NT2/D1 (cell line): ENCODE measurements around the gene DNAH17.

Source experiments
- SUZ12 ChIP-seq: IDR thresholded peaks from 2 replicates; pipeline ENCODE4 v1.6.1; 2011; ENCODE audit not compliant: insufficient read length, insufficient read depth; ENCODE audit errors: extremely low read depth
- YY1 ChIP-seq: IDR thresholded peaks from 2 replicates; pipeline ENCODE4 v1.6.1; 2011; ENCODE audit not compliant: insufficient read length, insufficient read depth

DNA sequence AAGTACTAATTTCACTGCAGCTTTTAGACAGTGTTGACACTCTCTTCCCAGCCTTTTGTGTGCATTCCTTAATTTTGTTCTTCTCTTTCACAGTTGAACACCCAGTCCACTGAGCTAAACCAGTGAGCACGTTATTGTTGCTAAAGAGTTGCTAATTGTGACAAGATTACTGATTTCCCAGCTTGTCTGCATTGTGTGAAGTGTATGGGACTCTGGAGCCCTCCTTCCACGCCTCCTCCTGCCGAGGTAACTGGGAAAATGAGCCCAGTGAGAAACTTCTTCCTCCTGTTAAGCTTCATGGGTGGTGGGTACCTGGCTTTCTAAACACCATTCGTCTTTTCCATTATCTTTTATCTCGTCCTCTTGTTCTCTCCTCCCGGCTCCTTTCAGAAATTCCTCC lies 29.8 kb upstream of the DNAH17 start:
- TF ChIP-seq YY1 = no peak
- no peak for TF ChIP-seq SUZ12
